ENCODE results near the gene RIOX2. TPM values are rescaled to one million over a fixed set of nuclear protein-coding genes. Genes with fewer than 3 reads are reported as not detected.

RIOX2 gene
- total and polyA plus RNA-seq, 2 of the 13 experiments (the other 11 are each of a cell fraction or from before 2014, with no cell fraction given) = 19.9 to 43.3 TPM

- 0 out of 2 replicates have a peak, but pooled peaks have one; percentile 25 for TF ChIP-seq ZNF580 (CRISPR knock-in tag; IDR thresholded peaks at IDR 0.05; ENCODE audit: borderline replicate concordance, low read depth)
- TF ChIP-seq TCF12 (IDR thresholded peaks at IDR 0.05) = no peak
- no peak for TF ChIP-seq TCF12 (CRISPR knock-in tag; IDR thresholded peaks at IDR 0.05)
- TF ChIP-seq ZNF703 (CRISPR knock-in tag; IDR thresholded peaks at IDR 0.05; ENCODE audit: borderline replicate concordance) = no peak
- peak; percentile 86 for TF ChIP-seq HNF1A (IDR thresholded peaks at IDR 0.05; ENCODE audit: low read depth)
- TF ChIP-seq HNF1A (CRISPR knock-in tag; IDR thresholded peaks at IDR 0.05; ENCODE audit: borderline replicate concordance) = peak; percentile 76; the same call in 1 of the 2 replicates
- no peak for TF ChIP-seq FOSL2 (CRISPR knock-in tag; IDR thresholded peaks at IDR 0.05)
- peak; percentile 16; the same call in 1 of the 2 replicates for TF ChIP-seq HMG20A (CRISPR knock-in tag; IDR thresholded peaks at IDR 0.05; ENCODE audit: borderline replicate concordance)
- no peak for TF ChIP-seq PHF5A (CRISPR knock-in tag; IDR thresholded peaks at IDR 0.05; ENCODE audit: low read depth, unreplicated experiment)
- no peak for TF ChIP-seq ZNF317 (CRISPR knock-in tag; IDR thresholded peaks at IDR 0.05)
- no peak for TF ChIP-seq ZNF563 (CRISPR knock-in tag; IDR thresholded peaks at IDR 0.05)
- no peak for TF ChIP-seq ZBTB46 (CRISPR knock-in tag; IDR thresholded peaks at IDR 0.05; ENCODE audit: borderline replicate concordance)
- no peak for TF ChIP-seq HOMEZ (CRISPR knock-in tag; IDR thresholded peaks at IDR 0.05; ENCODE audit: low read depth)
- no peak for TF ChIP-seq ELK4 (CRISPR knock-in tag; IDR thresholded peaks at IDR 0.05; ENCODE audit: borderline replicate concordance)
- TF ChIP-seq ZFP36L1 (CRISPR knock-in tag; IDR thresholded peaks at IDR 0.05) = no peak
- no peak for TF ChIP-seq FOXO4 (CRISPR knock-in tag; conservative IDR thresholded peaks at IDR 0.05)
- no peak for TF ChIP-seq MEIS1 (CRISPR knock-in tag; IDR thresholded peaks at IDR 0.05; ENCODE audit: borderline replicate concordance)
- no peak for TF ChIP-seq ZNF431 (CRISPR knock-in tag; IDR thresholded peaks at IDR 0.05; ENCODE audit: borderline replicate concordance, low read depth)
Observed at GRCh38 chr3:97994328-97994945, 22.2 kb upstream of the RIOX2 start (continued).

Measured in HepG2 (cell line).